ENCODE data around the gene FAT1.

FAT1 gene

GRCh38 chr4:186557061-186557460 is 166.6 kb downstream of the FAT1 start:
- no peak for DNase-seq

- no peak for DNase-seq
Measured at GRCh38 chr4:186554914-186555827, 168.5 kb downstream of the FAT1 start, which contains the start of gene MTNR1A. MTNR1A (minus strand) TSS chr4:186555567; CDS start chr4:186555365, 202 bp downstream.

- no peak for DNase-seq
Measured at GRCh38 chr4:186554539-186554913, 169.1 kb downstream of the FAT1 start.

- DNase-seq: no peak
Measured at GRCh38 chr4:186553717-186554116, 169.9 kb downstream of the FAT1 start.

GRCh38 chr4:186551849-186552248 is 171.8 kb downstream of the FAT1 start:
- DNase-seq: no peak

GRCh38 chr4:186545436-186545835 is 178.2 kb downstream of the FAT1 start:
- no peak for DNase-seq

- DNase-seq: no peak
Measured at GRCh38 chr4:186543206-186543605, 180.4 kb downstream of the FAT1 start.

- no peak for DNase-seq
Measured at GRCh38 chr4:186541801-186542200, 181.9 kb downstream of the FAT1 start.

GRCh38 chr4:186537843-186538521 is 185.7 kb downstream of the FAT1 start:
- no peak for DNase-seq
